ENCODE data around the gene GPAM.

GRCh38 chr10:112131996-112132395, 51.6 kb downstream of the GPAM start:
- TF ChIP-seq CREB1 (IDR thresholded peaks at IDR 0.05) (no peak), CTCF (IDR thresholded peaks at IDR 0.05; ENCODE audit: control extremely low read depth in 1 of 3, insufficient read depth in 1 of 3, low read depth in 1 of 3, low read length in 3 of 3) (no peak), EGR1 (IDR thresholded peaks at IDR 0.05; ENCODE audit: borderline replicate concordance, low read depth, low read length) (no peak), SAP30 (IDR thresholded peaks at IDR 0.05; ENCODE audit: insufficient read depth, insufficient replicate concordance, low read length) (no peak), POLR2A (IDR thresholded peaks at IDR 0.05; ENCODE audit: control extremely low read depth in 1 of 2, low read depth in 2 of 2, low read length in 2 of 2) (no peak), GTF2F1 (IDR thresholded peaks at IDR 0.05; ENCODE audit: borderline replicate concordance, low read depth, low read length) (no peak)

Data from H1 (cell line).